NCI-H1436 treated with DMSO at 0.1 percent for 48 hours (cell line): ENCODE results near the gene OSER1.

ENCODE experiments used
- DNase-seq: peaks from one replicate; lab custom pipeline; 2025; lab: John Stamatoyannopoulos, UW

The OSER1 gene

DNA sequence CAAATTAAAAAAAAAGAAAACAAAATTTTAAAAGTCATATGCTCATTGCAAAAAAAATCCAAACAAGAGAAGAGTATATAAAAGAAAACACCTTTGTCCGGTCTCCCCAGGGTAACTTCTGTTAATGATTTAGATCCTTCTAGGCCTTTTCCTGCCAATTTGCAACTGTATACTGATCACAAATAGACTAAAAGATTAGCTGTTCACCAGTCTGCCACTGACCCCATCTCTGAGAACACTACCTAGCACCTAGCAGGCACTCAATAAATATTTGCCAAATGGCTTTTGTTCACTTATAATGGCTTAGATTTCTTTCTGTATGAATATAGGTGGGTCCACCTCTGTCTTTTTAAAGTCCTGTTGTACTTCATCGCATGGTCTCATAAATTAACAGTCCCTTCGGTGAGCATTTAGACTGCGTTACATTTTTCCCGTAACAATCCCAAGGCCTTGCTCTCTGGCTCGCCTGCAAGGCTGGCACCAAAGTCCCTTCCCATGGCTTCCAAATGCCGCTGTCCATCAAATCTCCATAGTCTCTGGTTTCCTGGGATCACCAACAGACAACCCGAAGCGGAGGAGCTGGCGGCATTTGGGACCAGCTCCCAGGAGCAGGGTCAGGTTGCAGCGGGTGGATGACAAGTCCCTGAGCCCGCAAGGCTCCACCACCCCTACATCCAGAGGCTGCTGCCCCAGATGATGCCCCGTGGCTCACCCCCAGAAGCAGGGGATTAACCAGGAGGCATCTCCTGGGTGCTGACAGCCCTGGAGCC lies 35.4 kb downstream of the OSER1 start:
- no peak for DNase-seq

- no peak for DNase-seq
Observed at GRCh38 chr20:44173846-44174245, 36.7 kb downstream of the OSER1 start.

DNA sequence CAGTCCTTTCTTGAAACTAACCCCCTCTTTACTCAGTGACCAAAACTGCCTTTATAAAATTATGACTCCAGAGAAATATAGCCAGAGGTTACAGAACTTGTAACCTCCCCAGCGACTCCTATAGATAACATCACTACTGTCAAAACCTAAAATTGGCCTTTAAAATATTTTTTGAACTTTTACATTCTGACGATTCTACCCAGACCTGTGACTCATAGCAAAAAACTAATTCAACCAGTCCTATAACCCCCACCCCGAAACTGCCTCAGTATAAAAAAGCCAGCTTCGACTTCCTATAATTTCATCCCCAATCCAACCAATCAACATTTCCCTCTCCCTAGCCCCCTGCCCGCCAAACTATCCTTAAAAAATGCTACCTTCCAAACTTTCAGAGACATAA lies 37.5 kb downstream of the OSER1 start:
- no peak for DNase-seq

DNA sequence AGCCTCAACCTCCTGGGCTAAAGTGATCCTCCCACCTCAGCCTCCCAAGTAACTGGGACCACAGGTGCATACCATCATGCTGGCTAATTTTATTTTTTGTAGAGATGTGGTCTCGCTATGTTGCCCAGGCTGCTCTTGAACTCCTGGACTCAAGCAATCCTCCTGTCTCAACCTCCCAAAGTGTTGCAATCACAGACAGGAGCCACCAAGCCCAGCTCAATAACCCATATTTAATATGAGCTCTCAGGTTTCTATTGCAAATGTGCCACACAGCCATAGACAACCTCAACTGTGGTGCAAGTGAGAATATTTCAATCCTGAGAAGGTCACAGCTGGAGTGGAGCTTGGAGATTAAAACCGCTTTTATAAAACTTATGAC lies 38.0 kb downstream of the OSER1 start:
- DNase-seq: no peak

- DNase-seq: no peak
Observed at GRCh38 chr20:44171775-44172571, 38.6 kb downstream of the OSER1 start.

DNA sequence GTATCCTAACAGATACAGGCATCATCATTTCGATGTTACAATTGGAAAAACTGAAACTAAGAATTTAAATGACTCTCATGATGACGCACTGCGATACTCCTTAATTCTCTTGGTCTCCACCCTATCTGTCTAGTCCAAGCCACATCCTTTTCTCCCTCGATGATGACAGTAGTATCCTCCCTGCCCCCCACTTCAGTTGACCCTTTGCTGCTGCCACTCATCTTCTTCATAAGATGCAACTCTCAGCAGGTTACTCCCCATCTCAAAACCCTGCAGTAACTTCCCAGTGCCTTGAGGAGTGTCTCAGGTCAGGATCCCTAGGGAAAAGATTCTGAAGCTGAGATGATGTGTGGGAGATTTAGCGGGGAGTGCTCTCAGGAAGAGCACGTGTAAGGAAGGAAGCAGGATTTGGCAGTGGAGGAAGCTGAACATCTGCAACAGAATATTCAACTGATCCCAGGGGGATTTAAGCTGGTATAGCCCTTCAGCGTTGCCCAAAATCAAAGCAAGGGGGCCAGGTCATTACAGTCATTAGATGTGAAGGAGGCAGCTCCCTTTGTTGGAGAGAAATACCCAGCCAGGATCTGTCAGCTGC lies 39.7 kb downstream of the OSER1 start:
- DNase-seq: no peak

- DNase-seq: no peak
Observed at GRCh38 chr20:44167736-44168135, 42.8 kb downstream of the OSER1 start.

DNA sequence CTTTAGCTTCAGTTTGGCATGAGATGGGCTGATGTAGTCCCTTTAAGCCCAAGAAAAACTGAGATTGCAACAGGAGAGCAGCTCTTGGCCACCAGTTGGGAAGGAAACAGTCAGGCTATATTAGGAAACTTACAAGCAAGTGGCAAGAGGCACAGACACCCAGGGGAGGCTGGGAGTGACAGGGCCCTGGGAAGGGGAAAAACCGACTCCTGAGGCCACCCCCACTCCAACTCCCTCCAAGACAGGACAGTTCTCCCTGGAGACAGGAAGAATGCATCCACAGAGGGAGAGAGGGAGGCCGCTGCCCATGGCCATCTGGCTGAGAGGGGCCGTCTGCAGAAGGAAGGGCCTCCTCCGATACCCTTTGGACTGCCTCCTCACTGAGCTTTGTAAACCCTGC lies 44.1 kb downstream of the OSER1 start:
- DNase-seq: no peak

- DNase-seq: no peak
Observed at GRCh38 chr20:44166008-44166407, 44.6 kb downstream of the OSER1 start.

GRCh38 chr20:44160133-44160532 lies 50.4 kb downstream of the OSER1 start:
- no peak for DNase-seq

- no peak for DNase-seq
Observed at GRCh38 chr20:44159711-44160110, 50.9 kb downstream of the OSER1 start.

DNA sequence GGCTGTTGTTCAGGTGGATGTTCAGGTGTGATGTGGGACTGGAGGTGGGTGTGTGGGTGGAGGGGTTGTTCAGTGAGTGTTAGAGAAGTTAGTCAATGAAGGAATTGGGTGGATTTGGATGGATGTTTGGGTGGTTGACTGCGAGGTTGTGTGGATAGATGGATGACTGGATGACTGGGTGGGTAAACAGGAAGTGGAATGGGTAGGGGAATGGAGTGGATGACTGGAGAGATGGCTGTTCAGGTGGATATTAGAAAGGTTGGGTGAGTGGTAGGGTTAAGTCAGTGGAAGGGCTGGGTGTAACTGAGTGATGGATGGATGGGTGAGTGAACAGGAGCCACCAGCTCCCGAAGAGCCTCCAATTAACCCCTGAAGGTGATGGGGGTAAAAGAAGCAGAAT lies 51.4 kb downstream of the OSER1 start:
- no peak for DNase-seq

DNA sequence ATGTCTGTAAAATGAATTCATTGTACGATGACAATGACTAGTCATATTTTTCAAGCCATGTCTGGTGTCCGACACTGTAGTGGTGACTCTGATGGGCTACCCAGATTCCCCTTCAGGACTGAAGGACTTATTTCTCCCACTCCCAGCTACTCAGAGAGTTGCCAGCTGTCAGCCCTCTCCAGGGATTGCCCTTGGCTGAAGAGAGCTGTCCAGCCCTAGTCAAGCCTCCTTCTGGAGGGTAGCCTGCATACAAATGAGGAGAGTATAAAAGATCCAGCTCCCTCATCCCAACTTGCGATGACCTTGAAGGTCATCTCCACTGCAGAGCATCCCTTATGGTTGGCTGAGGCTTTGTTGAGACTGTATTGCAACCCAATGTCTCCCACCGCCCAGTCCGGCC lies 53.5 kb downstream of the OSER1 start:
- no peak for DNase-seq

DNA sequence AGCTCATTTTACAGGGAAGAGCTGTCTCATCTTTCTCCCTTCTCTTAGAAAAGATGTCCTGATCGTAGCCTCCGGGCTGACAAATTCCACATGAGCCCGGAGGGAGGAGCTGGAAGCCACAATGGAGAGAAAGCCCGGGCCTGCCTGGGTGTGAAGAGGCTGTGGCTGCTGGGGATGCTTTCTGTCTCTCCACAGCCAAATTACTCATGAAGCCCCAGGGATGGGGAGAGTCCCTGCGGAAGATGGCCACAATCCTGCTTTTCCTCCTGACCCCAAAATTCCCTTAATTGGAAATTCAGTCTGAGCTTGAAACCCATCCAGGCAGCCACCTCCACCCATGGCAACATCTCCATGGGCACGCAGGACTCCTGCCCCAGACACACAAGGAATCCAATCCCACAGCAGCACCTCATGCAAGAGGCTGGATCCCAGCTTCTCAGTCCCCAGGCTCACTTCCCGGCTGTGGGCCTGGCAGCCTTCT lies 56.0 kb downstream of the OSER1 start:
- no peak for DNase-seq

DNA sequence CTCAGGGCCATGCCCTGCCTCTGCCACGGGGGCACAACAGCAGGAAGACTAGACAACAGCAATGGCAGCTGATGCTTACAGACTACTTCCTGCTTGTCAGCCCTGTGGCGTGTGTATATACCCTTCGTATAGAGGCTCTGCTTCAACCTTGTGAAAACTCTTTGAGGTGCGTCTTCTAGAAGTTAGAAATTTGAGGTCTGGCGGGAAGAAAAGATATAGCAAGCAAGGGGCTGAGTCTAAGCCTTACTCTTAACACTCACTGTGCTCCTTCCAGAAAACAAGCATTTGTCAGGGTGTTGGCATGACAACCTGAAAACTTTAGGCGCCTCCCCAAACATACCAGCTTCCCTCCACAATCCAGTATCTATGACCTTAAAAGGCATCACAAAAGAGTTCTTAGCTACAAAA lies 56.9 kb downstream of the OSER1 start:
- DNase-seq: no peak

DNA sequence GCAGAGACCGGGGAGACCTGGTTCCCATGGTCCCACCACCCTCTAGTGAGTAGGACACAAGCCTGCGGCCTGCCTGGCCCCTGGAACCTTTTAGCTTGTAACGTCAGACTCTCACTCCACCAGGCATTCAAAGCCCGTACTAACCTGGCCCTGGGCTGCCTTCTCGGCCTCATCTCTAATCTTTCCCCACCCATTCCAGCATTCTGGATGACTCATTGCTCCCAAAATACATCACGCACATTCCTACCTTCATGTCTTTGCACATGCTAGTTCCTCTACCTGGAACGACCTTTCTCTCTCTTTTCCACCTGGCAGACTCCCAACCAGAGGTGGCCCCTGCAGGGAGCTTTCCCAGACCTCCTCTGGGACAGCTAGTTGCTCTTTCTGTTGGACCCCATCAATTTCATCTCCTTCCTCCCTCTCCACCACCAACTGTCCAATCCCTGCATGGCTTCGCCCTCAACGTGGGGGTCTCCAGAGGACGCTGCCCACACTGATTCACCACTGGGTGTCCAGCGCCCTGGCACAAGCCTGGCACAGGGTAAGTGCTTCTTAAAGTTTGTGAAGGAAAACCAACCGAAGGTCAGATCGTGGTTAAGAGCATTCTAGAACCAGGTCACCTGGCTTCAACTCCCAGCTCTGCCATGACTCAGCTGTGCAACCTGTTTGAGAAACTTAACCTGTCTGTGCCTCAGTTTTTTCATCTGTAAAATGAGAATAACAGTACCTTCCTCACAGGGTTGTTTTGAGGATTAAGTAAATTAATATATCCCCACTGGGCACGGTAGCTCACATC lies 58.8 kb downstream of the OSER1 start:
- no peak for DNase-seq

DNA sequence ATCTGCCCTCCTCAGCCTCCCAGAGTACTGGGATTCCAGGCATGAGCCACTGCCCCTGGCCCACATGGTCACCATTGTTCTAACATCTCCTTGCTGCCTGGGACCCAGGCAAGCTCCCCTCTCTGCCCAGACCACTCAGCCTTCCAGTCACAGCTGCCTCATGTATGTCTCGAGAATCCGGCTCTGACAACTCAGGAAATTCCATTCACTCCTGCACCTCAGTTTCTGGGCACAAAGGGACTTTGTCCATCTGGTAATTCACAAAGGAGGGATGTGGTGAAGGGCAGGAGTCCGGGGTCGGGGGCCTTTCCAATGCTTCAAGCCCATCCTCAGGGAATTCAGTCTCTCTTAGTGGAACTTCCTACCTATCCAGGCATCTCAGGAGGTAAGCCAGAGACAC lies 64.3 kb downstream of the OSER1 start:
- no peak for DNase-seq
